SU-DHL-6 (cell line): ENCODE data around the gene KLC4.

Source experiments
- EZH2phosphoT487 ChIP-seq: fragments of 200-600 bp; sonication (generic), shearing (Covaris generic); conservative IDR thresholded peaks from 2 replicates; pipeline ENCODE4 v1.6.1; 2018; ENCODE audit warnings: mild to moderate bottlenecking, antibody characterized with exemption, low read length, moderate library complexity, mixed read lengths
- TF ChIP-seq, protein P1 (sequence below): fragments of 200-600 bp; sonication (generic); IDR thresholded peaks from one replicate; pipeline ENCODE4 v1.5.1; 2017; ENCODE audit warnings: antibody characterized with exemption, mild to moderate bottlenecking, low read length, moderate library complexity; ENCODE audit not compliant: insufficient read depth, poor library complexity, severe bottlenecking

DNA sequence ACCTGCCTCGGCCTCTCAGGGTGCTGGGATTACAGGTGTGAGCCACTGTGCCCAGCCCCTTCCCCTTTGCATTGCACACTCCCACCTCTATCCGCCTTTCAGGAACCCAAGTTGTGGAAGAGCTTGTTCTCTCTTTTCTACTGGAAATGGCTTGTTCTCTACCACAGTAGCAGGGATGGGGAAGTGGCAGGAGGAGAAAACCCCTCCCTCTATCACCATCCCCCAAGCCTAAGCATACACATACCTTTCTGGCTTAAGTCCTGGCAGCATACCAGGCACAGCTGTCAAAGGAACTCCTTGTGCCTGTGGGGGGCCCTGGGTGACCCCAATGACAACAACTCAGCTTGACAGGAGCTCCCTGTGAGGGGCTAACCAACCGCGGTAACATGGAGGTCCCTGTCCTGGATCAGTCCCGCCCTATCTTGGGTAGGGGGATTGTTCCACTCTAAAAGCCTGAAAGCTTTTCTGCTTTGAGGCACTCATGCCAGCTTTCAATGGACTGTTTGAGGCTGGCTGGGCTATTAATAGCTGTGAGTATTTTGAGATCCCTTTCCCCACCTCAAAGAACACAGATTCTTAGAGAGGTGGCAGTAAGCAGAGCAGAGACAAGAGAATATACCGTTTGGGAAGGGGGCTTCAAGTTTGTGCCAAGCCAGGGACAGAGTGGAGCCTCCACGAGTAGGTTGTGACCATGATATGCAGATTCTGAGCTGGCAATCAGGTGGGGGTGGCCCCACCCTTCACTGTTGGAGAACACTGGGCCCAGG is 43.1 kb upstream of the KLC4 start:
- TF ChIP-seq, protein P1, sequence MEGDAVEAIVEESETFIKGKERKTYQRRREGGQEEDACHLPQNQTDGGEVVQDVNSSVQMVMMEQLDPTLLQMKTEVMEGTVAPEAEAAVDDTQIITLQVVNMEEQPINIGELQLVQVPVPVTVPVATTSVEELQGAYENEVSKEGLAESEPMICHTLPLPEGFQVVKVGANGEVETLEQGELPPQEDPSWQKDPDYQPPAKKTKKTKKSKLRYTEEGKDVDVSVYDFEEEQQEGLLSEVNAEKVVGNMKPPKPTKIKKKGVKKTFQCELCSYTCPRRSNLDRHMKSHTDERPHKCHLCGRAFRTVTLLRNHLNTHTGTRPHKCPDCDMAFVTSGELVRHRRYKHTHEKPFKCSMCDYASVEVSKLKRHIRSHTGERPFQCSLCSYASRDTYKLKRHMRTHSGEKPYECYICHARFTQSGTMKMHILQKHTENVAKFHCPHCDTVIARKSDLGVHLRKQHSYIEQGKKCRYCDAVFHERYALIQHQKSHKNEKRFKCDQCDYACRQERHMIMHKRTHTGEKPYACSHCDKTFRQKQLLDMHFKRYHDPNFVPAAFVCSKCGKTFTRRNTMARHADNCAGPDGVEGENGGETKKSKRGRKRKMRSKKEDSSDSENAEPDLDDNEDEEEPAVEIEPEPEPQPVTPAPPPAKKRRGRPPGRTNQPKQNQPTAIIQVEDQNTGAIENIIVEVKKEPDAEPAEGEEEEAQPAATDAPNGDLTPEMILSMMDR, result no peak
- TF ChIP-seq EZH2phosphoT487, result no peak
